ENCODE data around the gene WWOX.

Gene WWOX

GRCh38 chr16:78869492-78869891 is 770.0 kb downstream of the WWOX start:
- DNase-seq (ENCODE audit: low read depth in 2 of 2), result no peak
- TF ChIP-seq, protein P1, sequence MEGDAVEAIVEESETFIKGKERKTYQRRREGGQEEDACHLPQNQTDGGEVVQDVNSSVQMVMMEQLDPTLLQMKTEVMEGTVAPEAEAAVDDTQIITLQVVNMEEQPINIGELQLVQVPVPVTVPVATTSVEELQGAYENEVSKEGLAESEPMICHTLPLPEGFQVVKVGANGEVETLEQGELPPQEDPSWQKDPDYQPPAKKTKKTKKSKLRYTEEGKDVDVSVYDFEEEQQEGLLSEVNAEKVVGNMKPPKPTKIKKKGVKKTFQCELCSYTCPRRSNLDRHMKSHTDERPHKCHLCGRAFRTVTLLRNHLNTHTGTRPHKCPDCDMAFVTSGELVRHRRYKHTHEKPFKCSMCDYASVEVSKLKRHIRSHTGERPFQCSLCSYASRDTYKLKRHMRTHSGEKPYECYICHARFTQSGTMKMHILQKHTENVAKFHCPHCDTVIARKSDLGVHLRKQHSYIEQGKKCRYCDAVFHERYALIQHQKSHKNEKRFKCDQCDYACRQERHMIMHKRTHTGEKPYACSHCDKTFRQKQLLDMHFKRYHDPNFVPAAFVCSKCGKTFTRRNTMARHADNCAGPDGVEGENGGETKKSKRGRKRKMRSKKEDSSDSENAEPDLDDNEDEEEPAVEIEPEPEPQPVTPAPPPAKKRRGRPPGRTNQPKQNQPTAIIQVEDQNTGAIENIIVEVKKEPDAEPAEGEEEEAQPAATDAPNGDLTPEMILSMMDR (IDR thresholded peaks at IDR 0.05; ENCODE audit: low read depth, low read length), result no peak

GRCh38 chr16:78871241-78871640 is 771.8 kb downstream of the WWOX start:
- DNase-seq (ENCODE audit: low read depth in 2 of 2), result no peak
- H3K4me3 ChIP-seq (replicated peaks in 1 of 2; ENCODE audit: low read depth in 2 of 2, low read length in 2 of 2), result no peak overlapping the region
- TF ChIP-seq, protein P1 (IDR thresholded peaks at IDR 0.05; ENCODE audit: low read depth, low read length), result no peak

More at GRCh38 chr16:78869492-78869891, 770.0 kb downstream of the WWOX start:
- H3K4me3 ChIP-seq (replicated peaks in 1 of 2; ENCODE audit: low read depth in 2 of 2, low read length in 2 of 2), result no peak overlapping the region

- TF ChIP-seq, protein P1 (IDR thresholded peaks at IDR 0.05; ENCODE audit: low read depth, low read length), result no peak
Observed at GRCh38 chr16:78876671-78877070, 777.2 kb downstream of the WWOX start.

DNA sequence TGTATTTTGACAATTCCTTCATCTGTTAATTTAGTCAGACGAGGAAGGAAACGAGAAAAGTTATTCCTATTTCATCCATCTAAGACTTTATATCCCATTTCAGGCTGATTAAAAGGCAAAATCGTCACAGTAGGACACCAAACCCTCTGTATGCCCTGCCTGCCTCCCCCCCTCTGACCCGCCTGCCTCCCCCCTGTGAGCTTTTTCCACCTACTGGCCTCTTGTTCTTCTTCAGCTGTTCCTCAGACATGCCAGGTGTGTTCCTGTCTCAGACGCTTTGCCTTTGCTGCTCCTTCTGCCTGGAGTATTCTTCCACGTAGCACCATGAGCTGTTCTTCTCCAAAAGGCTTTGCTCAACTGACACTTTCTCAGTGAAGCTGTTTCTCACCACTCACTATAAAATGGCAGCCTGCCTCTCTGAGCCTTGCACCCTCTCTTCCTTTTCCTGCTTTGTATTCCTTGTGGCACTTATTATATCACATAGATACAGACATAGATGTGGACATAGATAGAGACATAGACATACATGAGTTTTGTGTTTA is 777.7 kb downstream of the WWOX start:
- no peak overlapping the region for H3K4me3 ChIP-seq (replicated peaks in 1 of 2; ENCODE audit: low read depth in 2 of 2, low read length in 2 of 2)
- TF ChIP-seq, protein P1 (IDR thresholded peaks at IDR 0.05; ENCODE audit: low read depth, low read length), result no peak
- no peak for DNase-seq (ENCODE audit: low read depth in 2 of 2)

More at GRCh38 chr16:78876671-78877070, 777.2 kb downstream of the WWOX start:
- no peak for DNase-seq (ENCODE audit: low read depth in 2 of 2)
- no peak overlapping the region for H3K4me3 ChIP-seq (replicated peaks in 1 of 2; ENCODE audit: low read depth in 2 of 2, low read length in 2 of 2)

- no peak overlapping the region for H3K4me3 ChIP-seq (replicated peaks in 1 of 2; ENCODE audit: low read depth in 2 of 2, low read length in 2 of 2)
- DNase-seq (ENCODE audit: low read depth in 2 of 2), result no peak
- TF ChIP-seq, protein P1 (IDR thresholded peaks at IDR 0.05; ENCODE audit: low read depth, low read length), result no peak
Observed at GRCh38 chr16:78878570-78878969, 779.1 kb downstream of the WWOX start.

GRCh38 chr16:78879011-78879410 is 779.6 kb downstream of the WWOX start:
- TF ChIP-seq, protein P1 (IDR thresholded peaks at IDR 0.05; ENCODE audit: low read depth, low read length), result no peak
- no peak overlapping the region for H3K4me3 ChIP-seq (replicated peaks in 1 of 2; ENCODE audit: low read depth in 2 of 2, low read length in 2 of 2)
- DNase-seq (ENCODE audit: low read depth in 2 of 2), result no peak

DNA sequence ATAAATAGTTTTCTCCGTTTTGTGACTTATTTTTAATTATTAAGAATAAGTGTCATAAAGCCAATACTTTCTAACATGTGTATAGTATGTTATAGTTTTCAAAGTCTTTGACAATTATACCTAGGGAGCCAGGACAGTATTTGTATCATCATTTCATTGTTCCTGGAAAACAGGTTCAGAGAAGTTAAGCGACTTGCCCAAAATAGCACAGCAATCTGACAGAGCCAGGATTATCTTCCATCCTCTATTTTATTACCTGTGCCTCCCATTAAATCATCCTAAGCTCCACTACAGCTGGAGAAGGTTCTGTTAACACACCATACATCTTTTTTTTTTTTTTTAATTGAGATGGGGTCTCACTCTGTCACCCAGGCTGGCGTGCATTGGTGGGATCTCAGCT is 782.7 kb downstream of the WWOX start:
- TF ChIP-seq, protein P1 (IDR thresholded peaks at IDR 0.05; ENCODE audit: low read depth, low read length), result no peak
- DNase-seq (ENCODE audit: low read depth in 2 of 2), result no peak
- H3K4me3 ChIP-seq (replicated peaks in 1 of 2; ENCODE audit: low read depth in 2 of 2, low read length in 2 of 2), result no peak overlapping the region
